ENCODE data around the gene ICAM3. TPM values are rescaled to one million over a fixed set of nuclear protein-coding genes. Genes with fewer than 3 reads are reported as not detected.

The ICAM3 gene
- total RNA-seq, 1 experiment from 2014 or later: 28.3 TPM

- Mint-ChIP-seq H3K36me3 (ENCODE audit: insufficient read depth in 1 of 3, low read depth in 3 of 3) (peaks cover 19 to 55% (median 34%) of the 10 kb centered on the region in 3 experiments), H3K4me1 (peaks cover 11 to 14% of the 10 kb centered on the region in 2 experiments), H3K27me3 (ENCODE audit: low read depth) (peaks cover 2% of the 10 kb centered on the region), H3K9me3 (no peaks in the 10 kb centered on the region; a peak in 1 of 5 replicates), H3K4me3 (no peak overlapping the region), H3K27ac (no peak overlapping the region)
- H4K91ac ChIP-seq (ENCODE audit: insufficient read length, low read depth, low read length): no peak overlapping the region
- TF ChIP-seq, protein P1, sequence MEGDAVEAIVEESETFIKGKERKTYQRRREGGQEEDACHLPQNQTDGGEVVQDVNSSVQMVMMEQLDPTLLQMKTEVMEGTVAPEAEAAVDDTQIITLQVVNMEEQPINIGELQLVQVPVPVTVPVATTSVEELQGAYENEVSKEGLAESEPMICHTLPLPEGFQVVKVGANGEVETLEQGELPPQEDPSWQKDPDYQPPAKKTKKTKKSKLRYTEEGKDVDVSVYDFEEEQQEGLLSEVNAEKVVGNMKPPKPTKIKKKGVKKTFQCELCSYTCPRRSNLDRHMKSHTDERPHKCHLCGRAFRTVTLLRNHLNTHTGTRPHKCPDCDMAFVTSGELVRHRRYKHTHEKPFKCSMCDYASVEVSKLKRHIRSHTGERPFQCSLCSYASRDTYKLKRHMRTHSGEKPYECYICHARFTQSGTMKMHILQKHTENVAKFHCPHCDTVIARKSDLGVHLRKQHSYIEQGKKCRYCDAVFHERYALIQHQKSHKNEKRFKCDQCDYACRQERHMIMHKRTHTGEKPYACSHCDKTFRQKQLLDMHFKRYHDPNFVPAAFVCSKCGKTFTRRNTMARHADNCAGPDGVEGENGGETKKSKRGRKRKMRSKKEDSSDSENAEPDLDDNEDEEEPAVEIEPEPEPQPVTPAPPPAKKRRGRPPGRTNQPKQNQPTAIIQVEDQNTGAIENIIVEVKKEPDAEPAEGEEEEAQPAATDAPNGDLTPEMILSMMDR (conservative IDR thresholded peaks at IDR 0.05): no peak
- H3K79me1 ChIP-seq (ENCODE audit: insufficient read depth, low read depth, low read length, poor library complexity, severe bottlenecking): no peaks in the 10 kb centered on the region
- no peak overlapping the region for H3T11ph ChIP-seq (ENCODE audit: low read length)
- H2BK5ac ChIP-seq (ENCODE audit: insufficient read length, low read length): no peak overlapping the region
- no peak overlapping the region for H3K9ac ChIP-seq (ENCODE audit: extremely low read depth, insufficient read length, low read length)
- no peak overlapping the region for H4K8ac ChIP-seq (replicated peaks; ENCODE audit: insufficient read length, low read depth, low read length)
- H2AK5ac ChIP-seq (ENCODE audit: insufficient read length, low read length): no peak overlapping the region
- DNase-seq: no peak
- no peaks in the 10 kb centered on the region for H3K9me3 ChIP-seq (ENCODE audit: control insufficient read depth, low read depth, low read length)
- H2BK15ac ChIP-seq (ENCODE audit: low read depth, low read length): no peak overlapping the region
- no peak overlapping the region for H3K27ac ChIP-seq (ENCODE audit: insufficient read length, low read depth, low read length)
- no CpG with 5 or more reads among the region's 15 CpGs for WGBS (ENCODE audit: extremely low coverage, insufficient read length, low lambda C conversion rate)
- H3K23ac ChIP-seq (ENCODE audit: insufficient read length, low read depth, low read length): no peak overlapping the region
- H2BK12ac ChIP-seq (ENCODE audit: insufficient read length, low read depth, low read length): no peak overlapping the region
- no peaks in the 10 kb centered on the region for H4K20me1 ChIP-seq (ENCODE audit: control insufficient read depth, insufficient read depth, insufficient read length)
- H3K79me2 ChIP-seq (ENCODE audit: insufficient read depth, low read length): no peaks in the 10 kb centered on the region
- H3K4me2 ChIP-seq (ENCODE audit: insufficient read depth, insufficient read length, low read length): no peak overlapping the region
- H3K4me1 ChIP-seq (ENCODE audit: insufficient read depth, low read length): no peaks in the 10 kb centered on the region
- no peak overlapping the region for H2AFZ ChIP-seq (ENCODE audit: low read length)
- no peak overlapping the region for H3K56ac ChIP-seq (ENCODE audit: insufficient read length, low read depth, low read length)
- no peak overlapping the region for H3K4ac ChIP-seq (ENCODE audit: low read depth, low read length)
- H2BK20ac ChIP-seq (ENCODE audit: low read depth, low read length, poor library complexity, severe bottlenecking): no peak overlapping the region
- H3K23me2 ChIP-seq (ENCODE audit: insufficient read length, low read depth, low read length, poor library complexity, severe bottlenecking): peaks cover 3% of the 10 kb centered on the region
- no peak overlapping the region for H3K14ac ChIP-seq (ENCODE audit: insufficient read depth, low read length)
- no peaks in the 10 kb centered on the region for H3K27me3 ChIP-seq (ENCODE audit: insufficient read depth, low read length)
- H3K18ac ChIP-seq (ENCODE audit: insufficient read length, low read depth, low read length): no peak overlapping the region
- H4K5ac ChIP-seq (ENCODE audit: insufficient read length, low read depth, low read length): no peak overlapping the region
- no peak overlapping the region for H2BK120ac ChIP-seq (ENCODE audit: low read depth, low read length, poor library complexity, severe bottlenecking)
Measured at GRCh38 chr19:10317857-10318462, 21.5 kb downstream of the ICAM3 start.

All from H9 (cell line).